GM10847 (cell line): ENCODE data around the gene IL3.

Experiments used
- POLR2A ChIP-seq: IDR thresholded peaks from 2 replicates; pipeline ENCODE4 v1.6.1; 2011; ENCODE audit not compliant: insufficient read length; ENCODE audit errors: extremely low read depth

Gene IL3

GRCh38 chr5:132087176-132087575, 26.7 kb downstream of the IL3 start:
- no peak for TF ChIP-seq POLR2A

GRCh38 chr5:132087661-132088060, 27.2 kb downstream of the IL3 start:
- no peak for TF ChIP-seq POLR2A

- no peak for TF ChIP-seq POLR2A
Measured at GRCh38 chr5:132089363-132089762, 28.9 kb downstream of the IL3 start.

GRCh38 chr5:132090107-132090506, 29.7 kb downstream of the IL3 start:
- no peak for TF ChIP-seq POLR2A

GRCh38 chr5:132093271-132093670, 32.8 kb downstream of the IL3 start:
- TF ChIP-seq POLR2A, result no peak

- no peak for TF ChIP-seq POLR2A
Measured at GRCh38 chr5:132094393-132095076, 34.1 kb downstream of the IL3 start.

GRCh38 chr5:132095077-132095410, 34.6 kb downstream of the IL3 start:
- TF ChIP-seq POLR2A, result no peak

- no peak for TF ChIP-seq POLR2A
Measured at GRCh38 chr5:132095424-132095972, 35.0 kb downstream of the IL3 start.

GRCh38 chr5:132096904-132097303, 36.4 kb downstream of the IL3 start:
- no peak for TF ChIP-seq POLR2A

GRCh38 chr5:132098151-132098594, 37.7 kb downstream of the IL3 start:
- no peak for TF ChIP-seq POLR2A

- TF ChIP-seq POLR2A, result no peak
Measured at GRCh38 chr5:132098621-132099020, 38.2 kb downstream of the IL3 start.

- TF ChIP-seq POLR2A, result no peak
Measured at GRCh38 chr5:132099076-132099748, 38.8 kb downstream of the IL3 start.

GRCh38 chr5:132099905-132100304, 39.5 kb downstream of the IL3 start:
- TF ChIP-seq POLR2A, result no peak

GRCh38 chr5:132100672-132101261, 40.3 kb downstream of the IL3 start:
- no peak for TF ChIP-seq POLR2A

GRCh38 chr5:132101385-132101880, 41.0 kb downstream of the IL3 start:
- no peak for TF ChIP-seq POLR2A

- TF ChIP-seq POLR2A, result no peak
Measured at GRCh38 chr5:132102101-132102701, 41.7 kb downstream of the IL3 start.

- no peak for TF ChIP-seq POLR2A
Measured at GRCh38 chr5:132102944-132103331, 42.5 kb downstream of the IL3 start.
